GM12892 (cell line): ENCODE measurements around the gene RALGAPA2.

Experiments
- DNase-seq: peaks from one replicate; pipeline ENCODE4 v3.0.0; 2011; ENCODE audit not compliant: insufficient read length
- FAIRE-seq: peaks from 2 replicates; lab custom pipeline; 2011; peaks lifted over from hg19 to GRCh38; lab: Jason Lieb, UNC
- POLR2A ChIP-seq: IDR thresholded peaks from 2 replicates; pipeline ENCODE4 v1.6.1; 2011; ENCODE audit warnings: low read depth, low read length, control low read depth
- POLR2AphosphoS5 ChIP-seq: IDR thresholded peaks from 2 replicates; pipeline ENCODE4 v1.6.1; 2011; ENCODE audit warnings: low read depth, low read length, control low read depth
- TAF1 ChIP-seq: IDR thresholded peaks from 2 replicates; pipeline ENCODE4 v1.6.1; 2011; ENCODE audit warnings: low read depth, mild to moderate bottlenecking, control low read depth, low read length, borderline replicate concordance

The RALGAPA2 gene

GRCh38 chr20:20391115-20391514 is 321.3 kb downstream of the RALGAPA2 start:
- FAIRE-seq (no peak), DNase-seq (no peak)
- TF ChIP-seq POLR2A, result no peak
- TF ChIP-seq TAF1, result no peak
- TF ChIP-seq POLR2AphosphoS5, result no peak

- DNase-seq, result no peak
- FAIRE-seq, result no peak
- TF ChIP-seq TAF1, result no peak
- no peak for TF ChIP-seq POLR2AphosphoS5
- TF ChIP-seq POLR2A, result no peak
Measured at GRCh38 chr20:20390393-20390792, 322.1 kb downstream of the RALGAPA2 start.

- DNase-seq (no peak), FAIRE-seq (no peak)
- no peak for TF ChIP-seq POLR2A
- TF ChIP-seq POLR2AphosphoS5, result no peak
- TF ChIP-seq TAF1, result no peak
Measured at GRCh38 chr20:20386192-20386591, 326.3 kb downstream of the RALGAPA2 start.

- DNase-seq, result no peak
Measured at GRCh38 chr20:20375862-20376261, 336.6 kb downstream of the RALGAPA2 start.

GRCh38 chr20:20373091-20373571 is 339.3 kb downstream of the RALGAPA2 start:
- DNase-seq (no peak), FAIRE-seq (no peak)
- TF ChIP-seq POLR2A, result no peak
- TF ChIP-seq POLR2AphosphoS5, result no peak
- no peak for TF ChIP-seq TAF1

More at GRCh38 chr20:20375862-20376261, 336.6 kb downstream of the RALGAPA2 start:
- no peak for FAIRE-seq
- no peak for TF ChIP-seq TAF1
- no peak for TF ChIP-seq POLR2AphosphoS5
- no peak for TF ChIP-seq POLR2A

GRCh38 chr20:20371681-20372080 is 340.8 kb downstream of the RALGAPA2 start:
- DNase-seq (no peak), FAIRE-seq (no peak)
- no peak for TF ChIP-seq POLR2A
- TF ChIP-seq TAF1, result no peak
- no peak for TF ChIP-seq POLR2AphosphoS5

- DNase-seq (no peak), FAIRE-seq (no peak)
Measured at GRCh38 chr20:20371083-20371482, 341.4 kb downstream of the RALGAPA2 start.

GRCh38 chr20:20370094-20370575 is 342.3 kb downstream of the RALGAPA2 start:
- FAIRE-seq (no peak), DNase-seq (no peak)
- TF ChIP-seq POLR2A (no peak), TAF1 (no peak), POLR2AphosphoS5 (no peak)

More at GRCh38 chr20:20371083-20371482, 341.4 kb downstream of the RALGAPA2 start:
- TF ChIP-seq POLR2A (no peak), TAF1 (no peak), POLR2AphosphoS5 (no peak)

- TF ChIP-seq TAF1, result no peak
- TF ChIP-seq POLR2A, result no peak
- TF ChIP-seq POLR2AphosphoS5, result no peak
- DNase-seq (no peak), FAIRE-seq (no peak)
Measured at GRCh38 chr20:20369250-20370093, 343.0 kb downstream of the RALGAPA2 start.

- FAIRE-seq (no peak), DNase-seq (no peak)
- no peak for TF ChIP-seq POLR2A
- no peak for TF ChIP-seq TAF1
- TF ChIP-seq POLR2AphosphoS5, result no peak
Measured at GRCh38 chr20:20368418-20369249, 343.8 kb downstream of the RALGAPA2 start.
